Endothelial cell of umbilical vein (primary cell): ENCODE results near the gene ZNF407. TPM values are rescaled to one million over a fixed set of nuclear protein-coding genes. Genes with fewer than 3 reads are reported as not detected.

Source experiments
- BruUV-seq: library from RNA; stranded (reverse); fragments of 400-500 nt; replicated peaks from 2 replicates; lab custom pipeline; 2021; lab: Mats Ljungman, UMichigan
- CTCF ChIA-PET: fragments of 300-600, 350-600 bp; sonication (Branson Sonifier 250); formaldehyde crosslinking; loops from one replicate; lab custom pipeline; 2021; ENCODE audit warnings: antibody characterized with exemption, inconsistent platforms; lab: Charles Lee
- POLR2A ChIA-PET: fragments of 300-600, 350-600 bp; sonication (Branson Sonifier 250); formaldehyde crosslinking; loops from one replicate; lab custom pipeline; 2021; ENCODE audit warnings: antibody characterized with exemption, inconsistent platforms; lab: Charles Lee
- DNase-seq: peaks from one replicate; pipeline ENCODE4 v3.0.0-alpha.2; 2011; ENCODE audit warnings: low read depth, low spot score
- FAIRE-seq: peaks from 2 replicates; lab custom pipeline; 2011; peaks lifted over from hg19 to GRCh38; lab: Jason Lieb, UNC
- H2AFZ ChIP-seq: 2 replicates; pipeline ENCODE4 v1.6.0; 2012; ENCODE audit warnings: low read depth, low read length, control low read depth, inconsistent platforms
- H3K27ac ChIP-seq: 2 replicates; pipeline ENCODE4 v1.5.1; 2011; ENCODE audit warnings: low read depth, mild to moderate bottlenecking, control low read depth, low read length, moderate library complexity; ENCODE audit not compliant: insufficient read depth
- H3K27me3 ChIP-seq, 2 experiments: 2 replicates each; pipeline versions ENCODE4 v1.6.0 to v1.6.1; 2011; ENCODE audit warnings: low read length in 2 of 2, mixed read lengths in 1 of 2; ENCODE audit not compliant: control insufficient read depth in 2 of 2, insufficient read depth in 2 of 2
- H3K36me3 ChIP-seq, 2 experiments: 2 replicates in 1 of 2; 3 replicates in 1 of 2; pipeline ENCODE4 v1.5.1; 2011; ENCODE audit warnings: low read length in 2 of 2, mild to moderate bottlenecking in 1 of 2, moderate library complexity in 1 of 2; ENCODE audit not compliant: control insufficient read depth in 2 of 2, insufficient read depth in 2 of 2; ENCODE audit errors: extremely low read depth in 1 of 2
- H3K4me1 ChIP-seq: 3 replicates; pipeline ENCODE4 v1.5.1; 2011; ENCODE audit warnings: mild to moderate bottlenecking, low read length; ENCODE audit not compliant: control insufficient read depth, insufficient read depth; ENCODE audit errors: extremely low read depth
- H3K4me2 ChIP-seq: 2 replicates; pipeline ENCODE4 v1.6.1; 2011; ENCODE audit warnings: low read length, control low read depth, mixed read lengths; ENCODE audit not compliant: insufficient read depth
- H3K4me3 ChIP-seq, 3 experiments: fragments of 200-600 bp in 1 of 3; sonication (generic), shearing (Covaris generic) in 1 of 3; replicated peaks in 1 of 3; 2 replicates each; pipeline ENCODE4 v1.5.1; 2011 to 2016; ENCODE audit warnings: control low read depth in 3 of 3, low read length in 3 of 3, mild to moderate bottlenecking in 2 of 3, inconsistent platforms in 1 of 3, low read depth in 1 of 3, moderate library complexity in 1 of 3; ENCODE audit not compliant: insufficient read depth in 1 of 3
- H3K79me2 ChIP-seq: 2 replicates; pipeline ENCODE4 v1.6.0; 2012; ENCODE audit warnings: low read length, inconsistent platforms; ENCODE audit not compliant: control insufficient read depth, insufficient read depth
- H3K9ac ChIP-seq: replicated peaks from 2 replicates; pipeline ENCODE3; 2011; ENCODE audit warnings: low read length, control low read depth; ENCODE audit not compliant: insufficient read depth; ENCODE audit errors: extremely low read depth
- H3K9me1 ChIP-seq: replicated peaks from 3 replicates; pipeline ENCODE4 v1.6.0; 2011; ENCODE audit warnings: mild to moderate bottlenecking, low read length; ENCODE audit not compliant: control insufficient read depth, insufficient read depth; ENCODE audit errors: extremely low read depth
- H3K9me3 ChIP-seq: replicated peaks from 2 replicates; pipeline ENCODE4 v1.5.1; 2012; ENCODE audit warnings: low read length, inconsistent platforms; ENCODE audit not compliant: control insufficient read depth, insufficient read depth
- H4K20me1 ChIP-seq: replicated peaks from 2 replicates; pipeline ENCODE3; 2011; ENCODE audit warnings: mild to moderate bottlenecking, low read length; ENCODE audit not compliant: control insufficient read depth, insufficient read depth; ENCODE audit errors: extremely low read depth
- EZH2 ChIP-seq: IDR thresholded peaks from 2 replicates; pipeline ENCODE4 v1.6.1; 2012; ENCODE audit warnings: borderline replicate concordance, low read depth, mild to moderate bottlenecking, moderate library complexity, low read length, inconsistent platforms; ENCODE audit not compliant: severe bottlenecking
- FOS ChIP-seq: IDR thresholded peaks from 2 replicates; pipeline ENCODE4 v1.6.1; 2011; ENCODE audit warnings: mild to moderate bottlenecking, low read length, moderate library complexity, borderline replicate concordance; ENCODE audit not compliant: insufficient read depth
- GATA2 ChIP-seq: IDR thresholded peaks from 2 replicates; pipeline ENCODE4 v1.7.0; 2011; ENCODE audit warnings: low read depth, mild to moderate bottlenecking, moderate library complexity, mixed read lengths, low read length; ENCODE audit not compliant: insufficient read length, insufficient read depth
- JUN ChIP-seq: IDR thresholded peaks from 2 replicates; pipeline ENCODE4 v1.6.1; 2011; ENCODE audit warnings: borderline replicate concordance, low read depth; ENCODE audit not compliant: insufficient read length, insufficient read depth
- MYC ChIP-seq: IDR thresholded peaks from one replicate; pipeline ENCODE4 v1.6.1; 2011; ENCODE audit warnings: mild to moderate bottlenecking, low read depth, low read length
- POLR2A ChIP-seq: IDR thresholded peaks from 2 replicates; pipeline ENCODE4 v1.6.1; 2012; ENCODE audit warnings: low read depth, mild to moderate bottlenecking, control low read depth, low read length
- POLR2AphosphoS5 ChIP-seq: IDR thresholded peaks from 2 replicates; pipeline ENCODE4 v1.6.1; 2012; ENCODE audit warnings: low read depth, mild to moderate bottlenecking, control low read depth, low read length, moderate library complexity; ENCODE audit not compliant: insufficient read depth
- dilution Hi-C: fragments of 300-500 bp; cut with MboI; formaldehyde crosslinking; loops from one replicate; pipeline ENCODE4 v1.15.0; 2019; ENCODE audit warnings: low sequenced_read_pairs; ENCODE audit not compliant: extremely low pct_ligation_motif_present
- intact Hi-C: fragments of 100-400 bp; cut with micrococcal nuclease; formaldehyde crosslinking; loops from one replicate; pipeline ENCODE4 v1.10.0; 2022
- polyA plus RNA-seq, 4 experiments: library from polyadenylated mRNA; depleted of rRNA in 3 of 4; stranded (reverse) in 3 of 4; unstranded in 1 of 4; fragments of >200 nt; gene quantifications; 2 replicates each; pipeline versions ENCODE4 v1.2.1 to v1.2.3, GENCODE V29; 2011 to 2012; ENCODE audit warnings: missing spikeins in 1 of 4
- total RNA-seq: library from RNA; stranded (reverse); gene quantifications from 2 replicates; pipeline ENCODE4 v1.2.3, GENCODE V29; 2021
- TF ChIP-seq, protein P1 (sequence below): IDR thresholded peaks from 2 replicates; pipeline ENCODE4 v1.6.1; 2011; ENCODE audit not compliant: insufficient read depth, insufficient read length
- TF ChIP-seq, protein P2 (sequence below), 2 donors: IDR thresholded peaks; 1 replicate in 1 of 2; 2 replicates in 1 of 2; pipeline ENCODE4 v1.5.1; 2011; ENCODE audit warnings: low read length in 2 of 2, mild to moderate bottlenecking in 2 of 2, moderate library complexity in 2 of 2, control low read depth in 1 of 2, inconsistent platforms in 1 of 2, low read depth in 1 of 2; ENCODE audit not compliant: insufficient read depth in 1 of 2; ENCODE audit errors: extremely low read depth in 1 of 2

ZNF407 gene
- total and polyA plus RNA-seq, 2 donors (not counting 3 experiments of a cell fraction or from before 2014, with no cell fraction given) = 3.8 to 20.1 TPM

DNA sequence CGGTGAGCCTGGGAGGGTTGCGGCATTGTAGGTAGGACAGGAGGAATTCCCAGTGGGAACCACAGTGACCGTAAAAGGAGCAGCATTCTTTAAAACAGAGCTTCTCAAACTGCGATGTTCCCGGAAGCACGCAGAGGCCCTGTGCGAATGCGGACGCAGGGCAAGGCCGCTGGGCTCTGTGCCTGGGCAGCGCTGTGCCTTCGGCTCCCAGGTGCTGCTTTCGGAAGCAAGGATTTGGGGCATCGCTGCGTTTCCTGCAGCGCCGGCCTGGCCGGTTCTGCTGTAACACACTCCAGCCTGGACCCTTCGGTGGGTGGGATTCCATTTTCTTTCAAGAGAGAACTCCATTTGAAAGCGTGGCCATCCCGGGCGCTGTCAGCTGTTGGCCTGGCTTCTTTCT lies 492.7 kb downstream of the ZNF407 start:
- FAIRE-seq (no peak), DNase-seq (no peak)
- intact Hi-C loops (no loop called here), dilution Hi-C loops (no loop called here)
- Histone ChIP-seq H3K4me1 (no peaks in the 10 kb centered on the region), H3K79me2 (no peaks in the 10 kb centered on the region), H4K20me1 (no peaks in the 10 kb centered on the region), H3K4me2 (no peak overlapping the region), H3K9me1 (no peaks in the 10 kb centered on the region), H3K9me3 (no peaks in the 10 kb centered on the region), H3K4me3 (no peak overlapping the region), H3K27me3 (no peaks in the 10 kb centered on the region), H2AFZ (no peak overlapping the region), H3K27ac (no peak overlapping the region), H3K36me3 (no peaks in the 10 kb centered on the region), H3K9ac (no peak overlapping the region)
- POLR2A ChIA-PET = no interaction called here
- no TSS peak for BruUV-seq
- TF ChIP-seq FOS = no peak
- TF ChIP-seq POLR2AphosphoS5 = no peak
- TF ChIP-seq EZH2 = no peak
- TF ChIP-seq POLR2A = no peak
- TF ChIP-seq JUN = no peak
- TF ChIP-seq, protein P1, sequence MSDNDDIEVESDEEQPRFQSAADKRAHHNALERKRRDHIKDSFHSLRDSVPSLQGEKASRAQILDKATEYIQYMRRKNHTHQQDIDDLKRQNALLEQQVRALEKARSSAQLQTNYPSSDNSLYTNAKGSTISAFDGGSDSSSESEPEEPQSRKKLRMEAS = no peak
- TF ChIP-seq, protein P2, sequence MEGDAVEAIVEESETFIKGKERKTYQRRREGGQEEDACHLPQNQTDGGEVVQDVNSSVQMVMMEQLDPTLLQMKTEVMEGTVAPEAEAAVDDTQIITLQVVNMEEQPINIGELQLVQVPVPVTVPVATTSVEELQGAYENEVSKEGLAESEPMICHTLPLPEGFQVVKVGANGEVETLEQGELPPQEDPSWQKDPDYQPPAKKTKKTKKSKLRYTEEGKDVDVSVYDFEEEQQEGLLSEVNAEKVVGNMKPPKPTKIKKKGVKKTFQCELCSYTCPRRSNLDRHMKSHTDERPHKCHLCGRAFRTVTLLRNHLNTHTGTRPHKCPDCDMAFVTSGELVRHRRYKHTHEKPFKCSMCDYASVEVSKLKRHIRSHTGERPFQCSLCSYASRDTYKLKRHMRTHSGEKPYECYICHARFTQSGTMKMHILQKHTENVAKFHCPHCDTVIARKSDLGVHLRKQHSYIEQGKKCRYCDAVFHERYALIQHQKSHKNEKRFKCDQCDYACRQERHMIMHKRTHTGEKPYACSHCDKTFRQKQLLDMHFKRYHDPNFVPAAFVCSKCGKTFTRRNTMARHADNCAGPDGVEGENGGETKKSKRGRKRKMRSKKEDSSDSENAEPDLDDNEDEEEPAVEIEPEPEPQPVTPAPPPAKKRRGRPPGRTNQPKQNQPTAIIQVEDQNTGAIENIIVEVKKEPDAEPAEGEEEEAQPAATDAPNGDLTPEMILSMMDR (IDR thresholded peaks at IDR 0.05; ENCODE audit: extremely low read depth in 1 of 2, insufficient read depth in 1 of 2, low read depth in 1 of 2, low read length in 2 of 2) = no peak
- no peak for TF ChIP-seq MYC
- no peak for TF ChIP-seq GATA2
- CTCF ChIA-PET = no interaction called here
